ENCODE measurements around the gene SNAPC4.

Gene SNAPC4

DNA sequence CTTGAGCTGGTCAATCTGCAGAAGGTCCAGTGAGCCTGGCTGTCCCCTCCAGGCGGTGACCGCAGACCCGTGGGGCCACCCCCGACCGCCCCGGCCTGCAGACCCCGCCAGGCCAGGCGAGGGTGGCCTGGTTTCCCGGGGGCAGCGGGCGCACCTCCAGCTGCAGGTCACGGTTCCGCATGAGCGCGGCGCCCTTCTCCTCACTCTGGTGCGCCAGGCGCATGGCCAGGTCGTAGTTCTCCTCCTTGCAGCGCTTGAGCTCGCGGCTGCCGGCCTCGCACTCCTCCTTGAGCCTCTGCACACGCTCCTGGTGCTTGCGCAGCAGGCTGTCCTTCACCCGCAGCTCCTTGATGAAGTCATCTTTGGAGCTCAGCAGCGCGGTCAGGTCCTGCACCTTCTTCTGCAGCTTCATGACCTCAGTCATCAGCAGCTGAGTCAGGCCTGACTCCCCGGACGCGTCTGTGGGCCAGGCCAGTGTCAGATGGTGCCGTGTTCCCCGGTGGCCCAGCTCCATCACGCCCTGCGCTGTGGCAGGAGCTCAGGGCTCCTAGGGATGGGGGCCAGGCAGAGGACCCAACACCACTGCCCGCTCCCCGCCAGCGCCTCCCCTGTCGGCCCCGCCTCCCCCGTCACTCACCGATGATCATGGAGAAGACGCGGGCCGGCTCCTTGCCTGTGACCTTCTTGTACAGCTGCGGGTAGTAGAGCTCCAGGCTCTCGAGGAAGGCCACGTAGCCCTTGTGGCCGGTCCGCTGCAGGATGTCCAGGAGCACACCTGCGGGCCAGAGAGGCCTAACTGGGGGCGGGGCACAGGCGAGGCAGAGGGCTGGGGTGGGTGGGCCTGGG is 29.1 kb downstream of the SNAPC4 start:
- Histone ChIP-seq H3K36me3 (ENCODE audit: low read depth) (no peaks in the 10 kb centered on the region), H3K27ac (ENCODE audit: poor library complexity, severe bottlenecking) (no peak overlapping the region), H3K9me3 (ENCODE audit: severe bottlenecking) (no peaks in the 10 kb centered on the region), H3K4me3 (ENCODE audit: severe bottlenecking) (no peak overlapping the region), H3K27me3 (ENCODE audit: insufficient read depth, poor library complexity, severe bottlenecking) (no peaks in the 10 kb centered on the region), H3K4me1 (ENCODE audit: insufficient read depth, poor library complexity, severe bottlenecking) (no peaks in the 10 kb centered on the region)
- ATAC-seq (ENCODE audit: low read depth) (no peak), DNase-seq (ENCODE audit: low spot score) (no peak)
- TF ChIP-seq, protein P1, sequence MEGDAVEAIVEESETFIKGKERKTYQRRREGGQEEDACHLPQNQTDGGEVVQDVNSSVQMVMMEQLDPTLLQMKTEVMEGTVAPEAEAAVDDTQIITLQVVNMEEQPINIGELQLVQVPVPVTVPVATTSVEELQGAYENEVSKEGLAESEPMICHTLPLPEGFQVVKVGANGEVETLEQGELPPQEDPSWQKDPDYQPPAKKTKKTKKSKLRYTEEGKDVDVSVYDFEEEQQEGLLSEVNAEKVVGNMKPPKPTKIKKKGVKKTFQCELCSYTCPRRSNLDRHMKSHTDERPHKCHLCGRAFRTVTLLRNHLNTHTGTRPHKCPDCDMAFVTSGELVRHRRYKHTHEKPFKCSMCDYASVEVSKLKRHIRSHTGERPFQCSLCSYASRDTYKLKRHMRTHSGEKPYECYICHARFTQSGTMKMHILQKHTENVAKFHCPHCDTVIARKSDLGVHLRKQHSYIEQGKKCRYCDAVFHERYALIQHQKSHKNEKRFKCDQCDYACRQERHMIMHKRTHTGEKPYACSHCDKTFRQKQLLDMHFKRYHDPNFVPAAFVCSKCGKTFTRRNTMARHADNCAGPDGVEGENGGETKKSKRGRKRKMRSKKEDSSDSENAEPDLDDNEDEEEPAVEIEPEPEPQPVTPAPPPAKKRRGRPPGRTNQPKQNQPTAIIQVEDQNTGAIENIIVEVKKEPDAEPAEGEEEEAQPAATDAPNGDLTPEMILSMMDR (IDR thresholded peaks at IDR 0.05; ENCODE audit: poor library complexity, severe bottlenecking): no peak

DNA sequence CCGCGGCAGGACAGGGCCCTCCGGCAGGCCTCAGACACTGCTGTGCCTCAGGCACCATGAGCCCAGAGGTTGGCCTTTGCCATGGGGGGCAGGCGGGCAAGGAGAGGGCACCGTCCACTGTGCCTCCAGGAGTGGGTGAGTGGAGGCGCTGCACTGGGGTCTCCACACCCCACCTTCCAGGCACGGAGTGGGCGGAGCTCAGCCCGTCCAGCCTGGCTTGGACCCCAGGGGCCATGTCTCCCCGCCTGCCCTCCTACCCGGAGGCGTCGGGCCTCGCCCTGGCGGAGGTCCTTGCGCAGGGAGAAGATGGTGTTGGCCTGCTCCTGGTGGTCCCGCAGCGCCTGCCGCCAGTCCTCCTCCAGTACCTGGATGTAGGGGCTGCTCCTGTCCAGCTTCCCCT is 29.9 kb downstream of the SNAPC4 start:
- H3K36me3 ChIP-seq (ENCODE audit: low read depth): no peaks in the 10 kb centered on the region
- no peaks in the 10 kb centered on the region for H3K9me3 ChIP-seq (ENCODE audit: severe bottlenecking)
- ATAC-seq (ENCODE audit: low read depth): no peak
- no peak for DNase-seq (ENCODE audit: low spot score)
- no peak overlapping the region for H3K4me3 ChIP-seq (ENCODE audit: severe bottlenecking)
- H3K27ac ChIP-seq (ENCODE audit: poor library complexity, severe bottlenecking): no peak overlapping the region
- TF ChIP-seq, protein P1 (IDR thresholded peaks at IDR 0.05; ENCODE audit: poor library complexity, severe bottlenecking): no peak
- no peaks in the 10 kb centered on the region for H3K4me1 ChIP-seq (ENCODE audit: insufficient read depth, poor library complexity, severe bottlenecking)
- H3K27me3 ChIP-seq (ENCODE audit: insufficient read depth, poor library complexity, severe bottlenecking): no peaks in the 10 kb centered on the region

DNA sequence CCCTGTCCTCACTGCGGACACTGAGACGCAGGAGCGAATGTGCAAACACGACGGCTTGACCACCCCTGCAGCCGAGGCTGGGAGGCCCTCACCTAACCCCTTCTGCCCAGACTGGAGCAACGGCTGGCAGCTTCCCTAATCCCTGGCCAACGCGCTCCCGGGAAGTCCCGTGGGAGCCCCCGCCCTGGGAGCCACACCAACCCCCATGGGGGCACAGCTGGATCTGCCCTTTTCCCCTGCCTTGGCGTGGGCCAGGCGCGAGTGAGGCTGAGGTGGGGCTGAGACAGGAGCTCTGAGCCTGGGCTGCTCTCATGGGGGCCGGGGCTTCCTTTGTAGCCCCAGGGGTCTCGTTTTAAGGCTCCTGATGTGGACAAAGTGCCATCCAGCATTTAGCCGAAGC is 31.8 kb downstream of the SNAPC4 start:
- Histone ChIP-seq H3K9me3 (ENCODE audit: severe bottlenecking) (no peaks in the 10 kb centered on the region), H3K4me3 (ENCODE audit: severe bottlenecking) (no peak overlapping the region), H3K36me3 (ENCODE audit: low read depth) (no peaks in the 10 kb centered on the region), H3K27ac (ENCODE audit: poor library complexity, severe bottlenecking) (no peak overlapping the region), H3K4me1 (ENCODE audit: insufficient read depth, poor library complexity, severe bottlenecking) (no peaks in the 10 kb centered on the region), H3K27me3 (ENCODE audit: insufficient read depth, poor library complexity, severe bottlenecking) (no peaks in the 10 kb centered on the region)
- DNase-seq (ENCODE audit: low spot score) (no peak), ATAC-seq (ENCODE audit: low read depth) (no peak)
- TF ChIP-seq, protein P1 (IDR thresholded peaks at IDR 0.05; ENCODE audit: poor library complexity, severe bottlenecking): no peak

DNA sequence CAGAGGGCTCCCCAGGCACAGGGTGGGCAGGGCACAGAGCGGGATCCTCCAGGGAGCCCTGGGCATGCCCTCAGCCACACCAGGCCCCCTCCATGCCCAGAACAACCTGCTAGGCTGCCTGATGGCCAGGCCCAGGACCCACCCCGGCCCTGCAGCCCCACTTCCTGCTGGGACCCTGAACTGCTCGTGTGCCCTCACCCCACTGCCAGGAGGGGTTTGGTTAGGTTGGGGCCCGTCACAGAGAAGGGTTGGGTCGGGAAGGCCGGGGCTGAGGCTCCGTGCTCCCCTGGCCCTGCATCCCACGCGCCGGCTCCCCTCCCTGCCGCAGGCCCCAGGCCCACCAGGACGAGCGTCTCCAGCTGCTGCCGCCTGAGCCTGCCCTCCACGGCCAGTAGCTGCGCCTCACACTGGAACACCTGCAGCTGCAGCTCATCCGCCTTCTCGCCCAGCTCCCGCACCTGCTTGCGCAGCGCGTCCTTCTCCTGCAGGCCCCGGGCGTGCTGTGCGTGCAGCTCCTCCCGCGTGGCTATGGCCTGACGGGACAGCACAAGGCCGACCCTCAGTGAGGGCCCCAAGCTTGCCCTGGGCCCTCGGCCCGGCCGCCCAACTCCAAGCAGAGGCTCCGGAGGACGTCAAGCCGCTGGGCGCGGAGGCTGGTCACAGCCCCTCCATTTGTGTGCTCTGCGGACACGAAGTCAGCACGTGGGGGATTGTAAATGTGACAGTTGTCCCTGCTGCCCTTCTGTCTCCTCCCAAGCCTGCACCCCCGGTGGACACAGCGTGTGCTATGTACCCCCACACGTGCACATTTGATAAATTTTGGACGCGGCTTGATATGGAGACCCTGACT is 32.4 kb downstream of the SNAPC4 start:
- H3K27ac ChIP-seq (ENCODE audit: poor library complexity, severe bottlenecking): no peak overlapping the region
- TF ChIP-seq, protein P1 (IDR thresholded peaks at IDR 0.05; ENCODE audit: poor library complexity, severe bottlenecking): no peak

More for the DNA sequence above, 32.4 kb downstream of the SNAPC4 start:
- ATAC-seq (ENCODE audit: low read depth) (no peak), DNase-seq (ENCODE audit: low spot score) (no peak)
- no peak overlapping the region for H3K4me3 ChIP-seq (ENCODE audit: severe bottlenecking)
- no peaks in the 10 kb centered on the region for H3K4me1 ChIP-seq (ENCODE audit: insufficient read depth, poor library complexity, severe bottlenecking)
- no peaks in the 10 kb centered on the region for H3K27me3 ChIP-seq (ENCODE audit: insufficient read depth, poor library complexity, severe bottlenecking)
- no peaks in the 10 kb centered on the region for H3K9me3 ChIP-seq (ENCODE audit: severe bottlenecking)
- H3K36me3 ChIP-seq (ENCODE audit: low read depth): no peaks in the 10 kb centered on the region

Measured in RWPE2 (cell line).